GM19193 (cell line): ENCODE results near the gene INCA1.

Source experiments
- POLR2A ChIP-seq: IDR thresholded peaks from 4 replicates; pipeline ENCODE4 v1.6.1; 2011; ENCODE audit not compliant: insufficient read depth, insufficient read length; ENCODE audit errors: extremely low read depth

Gene INCA1, protein sequence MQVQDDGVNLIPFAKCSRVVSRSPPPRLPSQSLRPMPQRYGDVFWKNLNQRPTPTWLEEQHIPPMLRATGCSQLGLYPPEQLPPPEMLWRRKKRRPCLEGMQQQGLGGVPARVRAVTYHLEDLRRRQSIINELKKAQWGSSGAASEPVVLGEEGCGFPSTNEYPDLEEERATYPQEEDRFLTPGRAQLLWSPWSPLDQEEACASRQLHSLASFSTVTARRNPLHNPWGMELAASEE

DNA sequence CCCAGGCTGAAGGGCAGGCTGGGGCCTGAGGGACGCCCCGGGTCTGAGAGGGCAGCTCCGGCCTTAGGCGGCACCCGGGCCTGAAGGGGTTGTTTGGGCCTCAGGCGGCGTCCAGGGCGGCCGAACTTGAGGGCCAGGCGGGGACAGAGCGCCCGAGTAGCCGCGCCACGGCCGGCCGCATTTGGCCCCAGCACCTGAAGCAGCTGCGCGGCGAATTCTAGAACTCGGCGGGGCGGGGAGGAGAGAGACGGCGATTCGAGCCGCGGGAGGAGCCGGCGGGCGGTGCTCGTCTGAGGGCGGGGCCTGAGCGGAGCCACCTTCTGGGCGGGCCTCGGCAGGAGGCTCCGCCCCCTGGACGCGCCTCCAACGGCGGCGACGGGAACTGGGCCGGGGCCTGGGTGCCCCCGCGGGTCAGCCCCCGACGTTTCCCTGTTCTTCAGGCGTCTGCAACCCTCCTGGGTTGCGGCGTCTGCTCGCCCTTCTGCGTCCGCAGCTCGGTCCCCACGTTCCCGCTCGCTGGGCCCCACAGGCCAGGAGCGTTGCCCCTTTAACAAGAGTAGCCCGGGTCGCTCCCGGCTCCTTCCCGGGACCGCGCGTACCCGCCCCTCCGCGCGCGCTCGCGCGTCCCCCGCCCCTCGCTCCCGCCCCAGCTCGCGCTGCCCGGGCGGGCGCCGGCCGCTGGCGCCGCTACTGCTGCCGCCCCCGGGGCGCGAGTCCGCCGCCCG lies at the start of gene INCA1, which contains the start of gene KIF1C:
INCA1 (minus strand) TSS at position 221 of the 725 bp plus-strand sequence. CDS start 3,085 bp downstream, outside the sequence.
KIF1C (plus strand) TSS at position 649 of the 725 bp plus-strand sequence. CDS start 2,297 bp downstream, outside the sequence.
- peak; percentile 57 for TF ChIP-seq POLR2A

DNA sequence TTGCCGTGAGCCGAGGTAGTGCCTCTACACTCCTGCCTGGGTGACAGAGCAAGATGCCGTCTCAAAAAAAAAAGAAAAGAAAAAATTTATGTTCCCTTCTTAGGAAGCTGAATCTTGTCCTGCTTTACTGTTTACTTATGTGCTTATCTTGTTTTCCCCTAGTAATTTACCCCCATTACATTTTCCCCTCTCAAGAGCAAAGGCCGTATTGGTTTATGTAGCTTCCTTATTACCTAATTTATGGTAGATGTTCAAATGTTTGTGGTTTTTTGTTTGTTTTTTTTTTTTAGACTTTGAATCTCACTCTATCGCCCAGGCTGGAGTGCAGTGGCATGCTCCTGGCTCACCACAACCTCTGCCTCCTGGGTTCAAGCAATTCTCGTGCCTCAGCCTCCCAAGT lies 48.2 kb upstream of the INCA1 start:
- no peak for TF ChIP-seq POLR2A

DNA sequence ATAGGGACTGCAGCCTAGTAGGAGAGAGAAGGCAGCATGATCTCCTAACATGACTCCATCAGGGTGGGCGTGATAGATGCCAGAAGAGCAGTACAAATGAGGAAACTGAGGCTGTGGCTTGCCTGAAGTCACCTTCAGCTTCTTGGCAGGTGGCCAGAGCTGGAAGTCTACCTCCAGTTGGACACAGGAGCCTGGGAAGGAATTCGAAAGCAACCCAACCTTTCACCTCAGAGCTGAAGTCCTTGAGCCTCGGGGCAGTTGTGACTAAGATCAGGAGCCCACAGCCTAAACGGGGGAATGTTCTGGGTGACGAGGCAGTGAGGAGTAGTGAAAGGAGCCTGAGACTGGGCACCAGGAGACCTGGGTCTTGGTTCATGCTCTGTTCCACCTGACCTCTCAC lies 47.3 kb upstream of the INCA1 start:
- no peak for TF ChIP-seq POLR2A

DNA sequence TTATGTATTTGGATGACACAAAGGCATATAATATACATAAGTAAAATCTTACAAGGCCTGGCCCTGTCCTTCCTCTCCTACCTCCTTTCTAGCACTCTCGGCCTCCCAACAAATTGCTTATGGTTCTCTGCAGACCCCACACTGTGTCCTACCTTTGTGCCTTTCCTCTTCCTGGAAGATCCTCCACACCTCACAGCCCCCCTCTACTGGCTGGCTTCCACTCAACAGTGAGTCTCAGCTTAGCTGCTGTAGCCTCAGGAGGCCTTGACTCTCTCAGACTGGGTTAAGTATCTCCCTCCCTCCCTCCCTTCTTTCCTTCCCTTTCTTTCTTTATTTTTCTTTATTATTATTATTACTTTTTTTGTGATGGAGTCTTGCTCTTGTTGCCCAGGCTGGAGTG lies 46.2 kb upstream of the INCA1 start:
- TF ChIP-seq POLR2A: no peak

DNA sequence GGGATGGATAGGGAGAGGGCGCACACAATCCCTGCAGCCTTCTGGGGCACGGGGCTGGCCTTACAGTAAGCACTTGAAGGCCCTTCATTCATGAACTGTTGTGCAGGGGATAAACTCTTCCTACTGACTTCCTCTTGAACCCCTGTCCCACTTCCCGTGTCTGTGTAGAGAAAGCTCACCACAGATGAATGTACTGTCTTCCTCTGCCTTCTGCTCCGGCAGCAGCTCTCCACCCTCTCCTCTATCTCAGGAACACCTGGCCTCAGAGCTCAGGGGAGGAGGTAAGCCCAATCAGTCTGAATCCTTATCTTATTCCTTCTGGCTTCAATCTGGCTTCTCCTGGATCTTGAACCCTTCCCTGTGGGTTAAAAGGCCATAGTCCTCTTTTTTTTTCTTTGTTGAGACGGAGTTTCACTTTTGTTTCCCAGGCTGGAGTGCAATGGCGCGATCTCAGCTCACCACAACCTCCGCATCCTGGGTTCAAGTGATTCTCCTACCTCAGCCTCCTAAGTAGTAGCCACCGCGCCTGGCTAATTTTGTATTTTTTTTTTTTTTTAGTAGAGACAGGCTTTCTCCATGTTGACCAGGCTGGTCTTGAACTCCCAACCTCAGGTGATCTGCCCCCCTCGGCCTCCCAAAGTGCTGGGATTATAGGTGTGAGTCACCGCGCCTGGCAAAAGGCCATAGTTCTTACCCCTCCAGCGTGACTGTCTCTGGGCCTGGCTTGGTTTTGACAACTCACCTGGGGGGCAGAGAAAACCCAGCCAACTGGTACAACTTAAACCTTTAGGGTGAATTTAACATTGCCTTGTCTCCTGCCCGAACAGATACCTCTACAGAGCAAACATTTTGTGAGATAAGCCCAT lies 45.1 kb upstream of the INCA1 start:
- no peak for TF ChIP-seq POLR2A

DNA sequence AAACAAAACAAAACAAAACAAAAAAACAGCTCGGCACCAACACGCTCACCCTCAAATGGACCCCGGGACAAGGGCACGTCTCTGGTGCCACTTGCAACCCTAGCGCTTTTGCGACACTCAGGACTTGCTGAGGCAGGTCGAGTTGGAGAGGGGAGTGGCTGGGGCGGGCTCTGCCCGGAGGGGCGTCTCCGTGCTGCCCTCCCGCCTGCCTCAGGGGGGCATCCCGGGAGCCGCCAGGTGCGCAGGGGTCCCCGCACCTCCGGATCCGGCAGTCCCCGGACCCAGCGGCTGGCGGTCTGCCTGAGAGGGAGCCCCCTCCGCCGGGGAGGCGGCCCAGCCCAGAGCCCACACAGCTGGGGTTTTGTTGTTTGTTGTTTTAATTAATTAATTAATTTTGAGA lies 38.0 kb upstream of the INCA1 start, which contains the start of gene SLC52A1:
SLC52A1 (minus strand) TSS at position 112 of the 400 bp plus-strand sequence. CDS start 820 bp downstream, outside the sequence.
- no peak for TF ChIP-seq POLR2A

DNA sequence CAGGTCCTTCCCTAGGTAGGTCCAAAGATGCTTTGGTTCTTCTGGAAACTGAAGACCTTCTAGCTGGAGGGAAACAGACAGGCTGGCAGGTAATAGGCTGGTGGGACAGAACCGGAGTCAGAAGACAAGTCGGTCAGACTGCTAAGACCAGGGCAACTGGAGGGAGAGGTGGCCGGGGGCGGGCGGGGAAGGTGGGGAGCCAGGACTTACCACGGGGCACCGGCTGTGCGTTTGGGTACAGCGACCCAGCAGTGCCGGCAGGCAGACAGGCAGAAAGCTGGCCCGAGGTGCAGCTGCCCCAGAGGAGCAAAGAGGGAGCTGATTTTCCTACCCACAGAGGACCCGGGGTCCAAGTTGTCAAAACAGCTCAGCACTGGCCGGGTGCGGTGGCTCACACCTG lies 37.3 kb upstream of the INCA1 start:
- no peak for TF ChIP-seq POLR2A

DNA sequence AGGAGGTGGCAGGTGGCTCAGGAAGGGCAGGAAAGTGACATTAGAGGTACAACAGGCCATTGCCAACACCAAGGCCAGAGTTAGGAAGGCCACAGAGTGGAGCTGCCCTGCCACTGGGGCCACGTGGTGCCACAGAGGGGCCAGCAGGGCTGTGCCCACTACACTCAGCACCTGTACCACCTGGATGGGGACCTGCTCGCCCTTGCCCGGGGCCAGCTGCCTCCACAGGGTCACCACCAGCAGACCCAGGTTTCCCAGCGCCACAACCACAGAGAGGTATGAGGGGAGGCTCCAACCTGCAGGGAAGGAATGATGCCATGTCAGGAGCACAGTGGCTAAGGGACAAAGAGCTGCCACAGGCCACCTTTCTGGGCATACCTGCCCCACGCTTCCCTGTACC lies 36.7 kb upstream of the INCA1 start:
- no peak for TF ChIP-seq POLR2A

DNA sequence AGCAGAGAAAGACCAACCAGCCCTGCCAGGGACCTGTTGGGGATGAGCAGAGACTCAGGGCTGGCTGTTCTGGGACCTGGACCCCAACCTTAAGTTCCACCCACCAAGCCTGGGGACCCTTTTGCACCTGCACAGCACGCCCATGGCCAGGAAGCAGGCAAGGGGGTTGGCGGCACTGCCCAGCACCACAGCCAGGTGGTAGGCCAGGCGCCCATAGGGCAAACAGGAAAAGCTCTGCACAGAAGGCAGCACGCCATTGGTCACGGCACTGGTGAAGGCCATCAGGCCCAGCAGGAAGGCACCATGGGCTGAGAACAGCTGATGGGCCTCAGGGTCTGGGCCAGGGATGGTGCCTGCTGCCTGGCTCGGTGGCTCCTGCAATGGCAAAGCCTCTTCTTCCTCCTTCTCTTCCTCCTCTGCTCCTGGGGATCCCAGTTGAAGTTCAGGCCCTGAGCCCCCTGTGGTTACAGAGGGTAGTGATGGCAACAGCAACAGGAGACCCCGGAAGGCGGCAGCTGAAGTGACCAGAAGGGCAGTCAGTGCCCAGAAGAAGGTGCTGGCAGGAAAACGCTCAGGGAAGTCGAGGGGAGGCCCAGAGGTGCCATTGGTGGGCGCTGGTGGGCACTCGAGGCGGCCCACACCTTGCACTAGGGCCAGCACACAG lies 36.2 kb upstream of the INCA1 start:
- TF ChIP-seq POLR2A: no peak

DNA sequence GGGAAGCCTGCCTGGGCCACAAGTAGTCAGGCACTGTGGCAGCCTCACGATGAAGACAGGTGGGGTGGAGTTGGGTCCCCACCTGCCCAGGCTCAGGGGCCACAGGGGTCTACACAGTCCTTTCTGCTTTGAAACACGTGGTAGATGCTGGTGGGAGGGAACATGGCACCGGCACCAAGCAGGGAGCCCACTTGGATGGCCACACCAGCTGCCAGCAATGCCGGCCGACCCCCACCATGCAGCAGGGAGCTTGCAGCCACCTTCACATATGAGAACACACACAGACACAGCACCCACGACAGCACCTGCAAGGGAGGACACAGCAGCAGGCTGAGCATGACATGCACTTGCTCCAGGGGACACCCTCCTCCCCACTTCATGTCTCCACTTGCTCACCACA lies 35.5 kb upstream of the INCA1 start:
- TF ChIP-seq POLR2A: no peak

DNA sequence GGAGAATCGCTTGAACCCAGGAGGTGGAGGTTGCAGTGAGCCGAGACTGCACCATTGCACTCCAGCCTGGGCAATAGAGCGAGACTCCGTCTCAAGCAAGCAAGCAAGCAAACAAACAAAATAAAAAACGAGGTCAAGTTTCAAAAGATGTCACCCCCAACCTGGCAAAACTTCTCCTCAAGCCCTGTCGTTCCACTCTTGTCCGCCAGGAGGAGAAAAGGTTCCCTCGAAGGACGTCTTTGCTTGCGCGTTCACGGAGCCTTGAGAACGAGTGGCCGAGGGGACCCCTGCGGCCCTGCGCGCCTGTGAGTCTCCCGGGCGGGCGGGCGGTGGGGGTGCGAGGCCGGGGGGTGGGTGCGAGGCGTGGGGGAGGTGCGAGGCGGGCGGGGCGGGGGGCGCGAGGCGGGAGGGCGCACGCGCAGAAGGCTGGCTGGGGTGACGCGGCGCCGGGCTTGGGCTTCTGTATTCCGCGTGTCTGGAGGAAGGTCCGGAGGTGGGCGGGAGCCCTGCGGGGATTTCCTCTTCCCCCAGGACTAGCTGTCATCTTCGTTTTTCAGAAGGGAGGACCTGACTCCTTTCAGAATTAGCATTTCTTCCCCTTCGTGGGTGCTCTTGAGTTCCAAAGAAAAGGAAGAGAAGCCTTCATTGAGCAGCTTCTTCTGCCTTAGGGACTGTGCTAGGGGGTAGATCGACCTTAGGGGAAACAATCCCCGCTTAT lies 34.2 kb upstream of the INCA1 start:
- peak; percentile 36 for TF ChIP-seq POLR2A

DNA sequence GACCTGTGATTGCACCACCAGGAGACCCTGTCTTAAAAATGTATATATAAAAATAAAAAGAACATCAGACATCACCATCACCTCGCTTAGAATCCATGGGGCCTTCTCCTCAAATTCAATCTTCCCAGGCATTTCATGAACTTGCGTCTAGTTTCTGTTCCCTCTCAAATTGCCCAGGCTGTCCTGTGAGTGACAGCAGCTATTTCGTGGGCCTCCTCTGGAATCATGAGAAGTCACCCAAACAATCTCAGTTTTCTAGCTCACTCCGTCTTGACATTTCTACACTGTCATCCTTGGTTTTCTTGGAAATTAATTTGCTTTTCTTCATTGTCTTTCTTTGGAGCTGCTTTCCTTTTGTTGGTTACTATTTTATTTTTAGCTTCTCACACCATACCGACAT lies 30.6 kb upstream of the INCA1 start:
- TF ChIP-seq POLR2A: no peak

DNA sequence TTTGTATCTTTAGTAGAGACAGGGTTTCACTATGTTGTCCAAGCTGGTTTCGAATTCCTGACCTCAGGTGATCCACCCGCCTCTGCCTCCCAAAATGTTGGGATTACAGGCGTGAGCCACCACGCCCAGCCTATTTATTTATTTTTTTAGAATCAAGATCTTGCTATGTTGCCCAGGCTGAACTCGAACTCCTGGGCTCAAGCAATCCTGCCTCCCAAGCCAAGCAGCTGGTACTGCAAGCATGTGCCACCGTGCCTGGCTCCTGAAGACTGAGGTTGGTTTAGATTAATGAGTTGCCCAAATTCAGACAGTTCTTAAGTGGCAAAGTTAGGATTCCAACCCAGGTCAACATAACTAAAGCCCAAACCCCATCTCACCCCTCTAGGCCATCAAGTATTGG lies 30.0 kb upstream of the INCA1 start:
- no peak for TF ChIP-seq POLR2A

DNA sequence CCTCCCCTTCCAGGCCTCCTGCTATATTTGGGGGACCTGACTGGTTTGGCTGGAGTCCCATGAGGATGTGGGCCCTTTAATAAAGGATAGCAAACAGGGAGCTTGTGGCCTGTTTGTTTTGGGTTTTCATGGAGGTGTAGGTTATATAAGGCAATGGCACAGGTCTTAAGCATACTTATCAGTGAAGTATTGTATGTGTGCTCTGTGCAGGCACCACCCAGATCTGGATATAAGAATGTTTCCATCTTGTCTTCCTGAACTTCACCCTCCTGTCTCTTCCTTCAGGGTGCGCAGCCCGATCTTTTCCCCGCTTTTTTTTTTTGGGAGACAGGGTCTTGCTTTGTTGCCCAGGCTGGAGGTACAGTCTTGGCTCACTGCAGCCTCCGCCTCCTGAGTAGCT lies 27.3 kb upstream of the INCA1 start:
- TF ChIP-seq POLR2A: no peak
